GM12878 (cell line): ENCODE data around the gene OTOS. TPM values are rescaled to one million over a fixed set of nuclear protein-coding genes. Genes with fewer than 3 reads are reported as not detected.

Source experiments
- ATAC-seq: fragments of 200-7000 bp; cut with Tn5 transposase; 3 replicates; pipeline ENCODE4 v1.9.1; 2020; ENCODE audit warnings: mild to moderate bottlenecking, moderate library complexity
- BruUV-seq: library from RNA; stranded (reverse); fragments of 400-500 nt; replicated peaks from 2 replicates; lab custom pipeline; 2021; lab: Mats Ljungman, UMichigan
- CTCF ChIA-PET: fragments of 300-600 bp; sonication (Branson Sonifier 250); formaldehyde crosslinking; extraction: SDS; loops from one replicate; lab custom pipeline; 2021; ENCODE audit warnings: inconsistent platforms; lab: Yijun Ruan, JAX
- POLR2A ChIA-PET: fragments of 350-600 bp; formaldehyde crosslinking; extraction: SDS; loops from one replicate; lab custom pipeline; 2021; ENCODE audit warnings: inconsistent platforms; lab: Charles Lee
- RAD21 ChIA-PET: fragments of 300-600 bp; sonication (Branson Sonifier 250); formaldehyde crosslinking; loops from one replicate; lab custom pipeline; 2023; ENCODE audit warnings: antibody characterized with exemption; ENCODE audit not compliant: unreplicated experiment; lab: Charles Lee
- SMC1A ChIA-PET: fragments of 300-600 bp; sonication (Branson Sonifier 250); formaldehyde crosslinking; loops from one replicate; lab custom pipeline; 2023; ENCODE audit not compliant: unreplicated experiment, uncharacterized antibody; lab: Charles Lee
- DNase-seq: peaks from one replicate; pipeline ENCODE4 v3.0.0-alpha.2; 2011; ENCODE audit warnings: low read depth, low spot score
- FAIRE-seq: peaks from 3 replicates; lab custom pipeline; 2011; peaks lifted over from hg19 to GRCh38; lab: Jason Lieb, UNC
- H2AFZ ChIP-seq: 2 replicates; pipeline ENCODE4 v1.6.0; 2011; ENCODE audit warnings: low read depth, low read length, control low read depth; ENCODE audit not compliant: control insufficient read depth
- H3K27ac ChIP-seq: 2 replicates; pipeline ENCODE4 v1.5.1; 2011; ENCODE audit warnings: control low read depth; ENCODE audit not compliant: control insufficient read depth, insufficient read depth
- H3K27me3 ChIP-seq, 2 experiments: replicated peaks in 1 of 2; 2 replicates each; pipeline versions ENCODE4 v1.6.0 to v1.6.1; 2011; ENCODE audit warnings: low read length in 1 of 2; ENCODE audit not compliant: control insufficient read depth in 2 of 2, insufficient read depth in 2 of 2
- H3K36me3 ChIP-seq, 2 experiments: 2 replicates each; pipeline ENCODE4 v1.5.1; 2011; ENCODE audit warnings: low read length in 1 of 2; ENCODE audit not compliant: control insufficient read depth in 2 of 2, insufficient read depth in 2 of 2
- H3K4me1 ChIP-seq: 2 replicates; pipeline ENCODE4 v1.6.1; 2011; ENCODE audit warnings: mild to moderate bottlenecking, low read length, moderate library complexity, mixed read lengths; ENCODE audit not compliant: control insufficient read depth, insufficient read depth
- H3K4me2 ChIP-seq: 2 replicates; pipeline ENCODE4 v1.6.0; 2011; ENCODE audit warnings: control low read depth; ENCODE audit not compliant: control insufficient read depth, insufficient read depth
- H3K4me3 ChIP-seq: fragments of 200-600 bp; sonication (generic); 2 replicates; pipeline ENCODE4 v1.5.1; 2016
- H3K79me2 ChIP-seq: 2 replicates; pipeline ENCODE4 v1.6.0; 2011; ENCODE audit warnings: low read length; ENCODE audit not compliant: control insufficient read depth, insufficient read depth
- H3K9ac ChIP-seq: 2 replicates; pipeline ENCODE4 v1.8.0; 2011; ENCODE audit warnings: low read length, control low read depth, mixed read lengths; ENCODE audit not compliant: control insufficient read depth, insufficient read depth
- H3K9me3 ChIP-seq: replicated peaks from 3 replicates; pipeline ENCODE4 v1.5.1; 2011; ENCODE audit warnings: mild to moderate bottlenecking, low read length; ENCODE audit not compliant: control insufficient read depth, insufficient read depth
- H4K20me1 ChIP-seq: 2 replicates; pipeline ENCODE4 v1.6.0; 2011; ENCODE audit not compliant: control insufficient read depth, insufficient read depth
- GABPA ChIP-seq: IDR thresholded peaks from 2 replicates; pipeline ENCODE4 v1.6.1; 2014; ENCODE audit warnings: antibody characterized with exemption, low read depth, mild to moderate bottlenecking, inconsistent platforms
- POU2F2 ChIP-seq: IDR thresholded peaks from 3 replicates; pipeline ENCODE4 v1.6.1; 2011; ENCODE audit warnings: low read depth, mild to moderate bottlenecking, low read length, borderline replicate concordance
- RELA ChIP-seq: fragments of 450-650 bp; IDR thresholded peaks from 2 replicates; pipeline ENCODE4 v1.8.0; 2014; ENCODE audit warnings: borderline replicate concordance; ENCODE audit not compliant: partially characterized antibody
- RUNX3 ChIP-seq: IDR thresholded peaks from 2 replicates; pipeline ENCODE4 v1.6.1; 2012; ENCODE audit warnings: low read length, inconsistent platforms
- SMAD1 ChIP-seq: fragments of 450-650 bp; IDR thresholded peaks from 2 replicates; pipeline ENCODE4 v1.6.1; 2018; ENCODE audit warnings: mild to moderate bottlenecking, low read depth; ENCODE audit not compliant: partially characterized antibody
- SPI1 ChIP-seq: IDR thresholded peaks from 2 replicates; pipeline ENCODE4 v1.6.1; 2011; ENCODE audit warnings: low read depth, mild to moderate bottlenecking, low read length, moderate library complexity, borderline replicate concordance; ENCODE audit not compliant: insufficient read depth
- SREBF1 ChIP-seq: IDR thresholded peaks from 2 replicates; pipeline ENCODE4 v1.6.1; 2012; ENCODE audit warnings: mild to moderate bottlenecking, low read length
- STAT3 ChIP-seq: IDR thresholded peaks from 2 replicates; pipeline ENCODE4 v1.6.1; 2011; ENCODE audit warnings: low read depth, low read length, improper control_type of control experiment
- TARDBP ChIP-seq: IDR thresholded peaks from 2 replicates; pipeline ENCODE4 v1.6.1; 2016; ENCODE audit warnings: borderline replicate concordance
- TCF3 ChIP-seq: IDR thresholded peaks from 2 replicates; pipeline ENCODE4 v1.6.1; 2012; ENCODE audit warnings: low read depth, mild to moderate bottlenecking, low read length, borderline replicate concordance; ENCODE audit not compliant: insufficient read depth
- ZNF622 ChIP-seq: fragments of 450-650 bp; IDR thresholded peaks from 2 replicates; pipeline ENCODE4 v1.6.1; 2017; ENCODE audit warnings: mild to moderate bottlenecking, inconsistent platforms
- WGBS: methylation state at CpG from one replicate; pipeline ENCODE4 v1.1.6; 2016; ENCODE audit warnings: low lambda C conversion rate; ENCODE audit not compliant: insufficient replicate concordance, insufficient coverage; ENCODE audit errors: missing lambda C conversion rate; 5-methylcytosine and 5-hydroxymethylcytosine counted together
- in situ Hi-C: fragments of 300-500 bp; cut with MboI; formaldehyde crosslinking; loops from 9 replicates; pipeline ENCODE4 v1.14.3; 2018; ENCODE audit warnings: mixed read lengths
- intact Hi-C: fragments of 100-400 bp; cut with micrococcal nuclease; formaldehyde crosslinking; loops from one replicate; pipeline ENCODE4 v1.14.2; 2022; ENCODE audit not compliant: unreplicated experiment
- polyA plus RNA-seq, 11 experiments: library from polyadenylated mRNA; depleted of rRNA in 4 of 11; unstranded in 6 of 11; stranded (reverse) in 5 of 11; fragments of >200 nt; fragmentation: Nextera tagmentation in 4 of 11; fragmentation: Illumina TruSeq in 1 of 11; extraction: Ambion mirVana in 4 of 11; extraction: Trizol in 1 of 11; gene quantifications; 1 replicate in 1 of 11; 2 replicates in 10 of 11; pipeline versions ENCODE4 v1.2.1 to v1.2.3, GENCODE V29; 2011 to 2016; ENCODE audit warnings: inconsistent platforms in 2 of 11, missing spikeins in 2 of 11, low read depth in 1 of 11
- total RNA-seq, 4 experiments: library from RNA; depleted of rRNA in 3 of 4; stranded (reverse); fragments of >200 nt in 3 of 4; fragmentation: Illumina TruSeq in 1 of 4; extraction: Trizol in 1 of 4; gene quantifications; 2 replicates each; pipeline versions ENCODE4 v1.2.1 to v1.2.3, GENCODE V29; 2013 to 2021
- TF ChIP-seq, protein P1 (sequence below): fragments of 450-650 bp; IDR thresholded peaks from 2 replicates; pipeline ENCODE4 v1.6.1; 2018; ENCODE audit warnings: mild to moderate bottlenecking, low read depth, moderate library complexity; ENCODE audit not compliant: partially characterized antibody
- TF ChIP-seq, protein P2 (sequence below): fragments of 450-650 bp; IDR thresholded peaks from 2 replicates; pipeline ENCODE4 v1.6.1; 2014; ENCODE audit warnings: mild to moderate bottlenecking

Gene OTOS
- total and polyA plus RNA-seq, 10 of the 15 experiments (the other 5 are each of a cell fraction or from before 2014, with no cell fraction given), result not detected

DNA sequence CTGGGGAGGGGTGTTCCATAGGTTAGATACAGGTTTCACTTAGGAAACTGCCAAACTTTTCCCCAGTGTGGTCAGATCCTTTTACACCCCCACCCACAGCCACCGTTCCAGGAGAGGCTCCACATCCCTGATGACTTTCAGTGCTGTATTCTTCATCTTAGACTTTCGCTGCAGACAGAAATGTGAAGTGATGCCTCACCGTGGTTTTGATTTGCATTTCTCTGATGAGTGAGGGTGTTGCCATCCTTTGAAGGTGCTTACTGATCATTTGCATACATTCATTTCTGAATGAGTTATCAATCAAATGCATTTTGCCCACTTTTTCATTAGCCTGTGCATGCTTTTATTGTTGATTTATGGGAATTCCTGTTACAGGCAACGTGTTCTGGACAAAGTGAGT lies 19.3 kb downstream of the OTOS start:
- Histone ChIP-seq H2AFZ (no peak overlapping the region), H4K20me1 (no peaks in the 10 kb centered on the region), H3K79me2 (no peaks in the 10 kb centered on the region), H3K9me3 (no peaks in the 10 kb centered on the region; the same call in 2 of the 3 replicates), H3K4me1 (peaks cover 14% of the 10 kb centered on the region), H3K9ac (no peak overlapping the region), H3K36me3 (peaks cover 0 to 1% of the 10 kb centered on the region in 2 experiments; a peak in 1 of 4 replicates), H3K4me3 (no peak overlapping the region), H3K27ac (no peak overlapping the region), H3K4me2 (peak overlapping the region; percentile 53), H3K27me3 (no peaks in the 10 kb centered on the region)
- in situ Hi-C loops (no loop called here), intact Hi-C loops (no loop called here)
- SMC1A ChIA-PET, result no interaction called here
- ATAC-seq, result peak; percentile 78
- DNase-seq, result no peak
- TF ChIP-seq RUNX3, result peak; percentile 51
- TF ChIP-seq, protein P1, sequence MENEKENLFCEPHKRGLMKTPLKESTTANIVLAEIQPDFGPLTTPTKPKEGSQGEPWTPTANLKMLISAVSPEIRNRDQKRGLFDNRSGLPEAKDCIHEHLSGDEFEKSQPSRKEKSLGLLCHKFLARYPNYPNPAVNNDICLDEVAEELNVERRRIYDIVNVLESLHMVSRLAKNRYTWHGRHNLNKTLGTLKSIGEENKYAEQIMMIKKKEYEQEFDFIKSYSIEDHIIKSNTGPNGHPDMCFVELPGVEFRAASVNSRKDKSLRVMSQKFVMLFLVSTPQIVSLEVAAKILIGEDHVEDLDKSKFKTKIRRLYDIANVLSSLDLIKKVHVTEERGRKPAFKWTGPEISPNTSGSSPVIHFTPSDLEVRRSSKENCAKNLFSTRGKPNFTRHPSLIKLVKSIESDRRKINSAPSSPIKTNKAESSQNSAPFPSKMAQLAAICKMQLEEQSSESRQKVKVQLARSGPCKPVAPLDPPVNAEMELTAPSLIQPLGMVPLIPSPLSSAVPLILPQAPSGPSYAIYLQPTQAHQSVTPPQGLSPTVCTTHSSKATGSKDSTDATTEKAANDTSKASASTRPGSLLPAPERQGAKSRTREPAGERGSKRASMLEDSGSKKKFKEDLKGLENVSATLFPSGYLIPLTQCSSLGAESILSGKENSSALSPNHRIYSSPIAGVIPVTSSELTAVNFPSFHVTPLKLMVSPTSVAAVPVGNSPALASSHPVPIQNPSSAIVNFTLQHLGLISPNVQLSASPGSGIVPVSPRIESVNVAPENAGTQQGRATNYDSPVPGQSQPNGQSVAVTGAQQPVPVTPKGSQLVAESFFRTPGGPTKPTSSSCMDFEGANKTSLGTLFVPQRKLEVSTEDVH, result no peak
- peak; percentile 9; the same call in 1 of the 2 replicates for TF ChIP-seq SPI1
- TF ChIP-seq POU2F2, result peak; percentile 91; the same call in 2 of the 3 replicates
- CTCF ChIA-PET, result no interaction called here
- FAIRE-seq, result peak; percentile 82
- RAD21 ChIA-PET, result no interaction called here
- 14% methylated on average over 4 of the region's 4 CpGs for WGBS
- no TSS peak for BruUV-seq
- POLR2A ChIA-PET, result no interaction called here

DNA sequence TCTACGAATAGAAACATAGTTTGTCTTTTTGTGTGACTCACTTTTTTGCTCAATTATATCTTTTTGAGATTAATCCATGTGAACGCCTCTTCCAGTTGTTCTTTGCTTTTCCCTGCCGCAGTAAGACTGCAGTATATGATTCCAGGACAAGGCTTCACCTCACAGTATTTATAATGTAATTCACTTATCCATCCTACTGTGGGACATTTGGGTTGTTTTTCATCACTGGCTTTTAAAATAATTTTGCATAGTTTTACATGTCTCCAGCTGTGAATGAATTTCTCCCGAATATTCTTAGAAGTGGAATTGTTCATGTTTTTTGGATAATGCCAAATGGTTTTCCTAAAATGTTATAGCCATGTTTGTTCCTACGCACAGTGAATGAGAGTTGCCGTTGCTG lies 26.2 kb downstream of the OTOS start:
- Histone ChIP-seq H3K4me3 (no peak overlapping the region), H3K79me2 (no peaks in the 10 kb centered on the region), H3K36me3 (no peaks in the 10 kb centered on the region), H3K27me3 (peaks cover 0 to 4% of the 10 kb centered on the region in 2 experiments; a peak in 2 of 4 replicates), H3K4me1 (no peaks in the 10 kb centered on the region), H3K4me2 (no peak overlapping the region), H2AFZ (no peak overlapping the region), H3K27ac (no peak overlapping the region), H3K9ac (no peak overlapping the region), H3K9me3 (no peaks in the 10 kb centered on the region; the same call in 2 of the 3 replicates), H4K20me1 (no peaks in the 10 kb centered on the region)
- in situ Hi-C loops (no loop called here), intact Hi-C loops (no loop called here)
- BruUV-seq, result no TSS peak
- TF ChIP-seq, protein P2, sequence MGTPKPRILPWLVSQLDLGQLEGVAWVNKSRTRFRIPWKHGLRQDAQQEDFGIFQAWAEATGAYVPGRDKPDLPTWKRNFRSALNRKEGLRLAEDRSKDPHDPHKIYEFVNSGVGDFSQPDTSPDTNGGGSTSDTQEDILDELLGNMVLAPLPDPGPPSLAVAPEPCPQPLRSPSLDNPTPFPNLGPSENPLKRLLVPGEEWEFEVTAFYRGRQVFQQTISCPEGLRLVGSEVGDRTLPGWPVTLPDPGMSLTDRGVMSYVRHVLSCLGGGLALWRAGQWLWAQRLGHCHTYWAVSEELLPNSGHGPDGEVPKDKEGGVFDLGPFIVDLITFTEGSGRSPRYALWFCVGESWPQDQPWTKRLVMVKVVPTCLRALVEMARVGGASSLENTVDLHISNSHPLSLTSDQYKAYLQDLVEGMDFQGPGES, result no peak
- TF ChIP-seq POU2F2 (no peak), SMAD1 (no peak), TARDBP (no peak), RELA (no peak), SREBF1 (no peak), TCF3 (no peak), GABPA (no peak), STAT3 (no peak), ZNF622 (no peak)
- 33% methylated on average over 6 of the region's 6 CpGs for WGBS
- POLR2A ChIA-PET, result no interaction called here
- no peak for ATAC-seq
- CTCF ChIA-PET, result no interaction called here
- FAIRE-seq, result no peak
- DNase-seq, result no peak
- RAD21 ChIA-PET, result no interaction called here
- SMC1A ChIA-PET, result no interaction called here
